Endometrium (tissue), 2 donors: ENCODE results near the gene DBP.

Experiments
- FAIRE-seq: peaks from 2 replicates; lab custom pipeline; 2012; peaks lifted over from hg19 to GRCh38; lab: Jason Lieb, UNC
- donor health status: control.
- donor health status: control.

The DBP gene

DNA sequence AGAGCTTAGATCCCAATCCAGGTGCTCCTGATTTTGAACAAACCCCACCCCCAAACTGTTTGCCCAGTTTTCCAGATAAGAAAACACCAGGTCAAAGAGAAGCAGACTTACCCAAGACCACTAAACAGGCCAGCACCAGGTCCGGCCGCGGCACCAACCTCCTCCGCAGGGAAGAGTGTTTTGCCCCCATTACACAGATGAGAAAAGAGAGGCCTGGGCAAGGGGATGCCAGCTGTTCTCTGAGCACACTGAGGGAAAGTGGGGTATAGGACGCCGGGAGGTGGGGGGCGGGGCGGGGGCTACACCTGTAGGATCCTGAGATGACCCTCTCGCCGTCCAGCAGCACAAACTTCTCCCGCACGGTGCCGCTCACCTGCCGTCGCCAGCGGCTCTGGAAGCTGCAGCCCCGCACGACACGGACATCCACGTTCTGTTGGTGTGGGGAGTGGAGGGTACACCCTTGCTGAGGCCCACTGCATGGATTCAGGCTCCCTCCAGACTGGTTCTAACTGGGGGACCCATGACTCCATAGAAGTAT is 27.5 kb downstream of the DBP start:
- FAIRE-seq = no peak

DNA sequence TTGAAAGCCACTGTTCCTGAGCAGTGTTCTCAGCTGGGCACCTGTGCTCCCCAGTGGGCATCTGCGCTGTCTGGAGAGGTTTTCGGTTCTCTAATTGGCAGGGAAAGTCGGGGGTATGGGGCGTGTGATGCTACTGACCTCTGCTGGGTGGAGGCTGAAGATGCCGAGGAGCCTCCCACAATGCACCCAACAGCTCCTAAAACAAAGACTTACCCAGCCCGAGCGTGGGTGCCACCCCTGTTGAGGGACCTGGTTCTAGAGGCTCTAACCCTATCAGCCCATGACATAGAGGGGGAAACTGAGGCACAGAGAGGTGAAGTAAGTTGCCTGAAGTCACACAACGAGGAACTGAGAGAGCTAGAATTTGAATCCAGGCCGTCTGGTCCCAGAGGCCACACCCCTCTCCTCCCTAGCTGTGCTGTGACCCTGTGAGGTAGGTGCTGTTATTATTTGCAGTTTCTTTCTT is 28.3 kb downstream of the DBP start:
- no peak for FAIRE-seq

DNA sequence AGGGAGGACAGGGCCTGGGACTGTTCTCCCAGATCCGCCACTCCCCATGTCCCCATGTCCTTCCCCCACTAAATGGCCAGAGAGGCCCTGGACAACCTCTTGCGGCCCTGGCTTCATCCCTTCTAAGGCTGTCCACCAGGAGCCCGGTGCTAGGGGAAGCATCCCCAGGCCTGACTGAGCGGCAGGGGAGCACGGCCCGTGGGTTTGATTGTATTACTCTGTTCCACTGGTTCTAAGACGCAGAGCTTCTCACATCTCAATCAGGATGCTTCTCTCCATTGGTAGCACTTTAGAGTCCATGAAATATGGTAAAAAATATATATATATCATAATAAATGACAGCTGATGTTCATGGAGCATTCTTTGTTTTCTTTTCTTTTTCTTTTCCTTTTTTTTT is 29.8 kb downstream of the DBP start:
- no peak for FAIRE-seq

DNA sequence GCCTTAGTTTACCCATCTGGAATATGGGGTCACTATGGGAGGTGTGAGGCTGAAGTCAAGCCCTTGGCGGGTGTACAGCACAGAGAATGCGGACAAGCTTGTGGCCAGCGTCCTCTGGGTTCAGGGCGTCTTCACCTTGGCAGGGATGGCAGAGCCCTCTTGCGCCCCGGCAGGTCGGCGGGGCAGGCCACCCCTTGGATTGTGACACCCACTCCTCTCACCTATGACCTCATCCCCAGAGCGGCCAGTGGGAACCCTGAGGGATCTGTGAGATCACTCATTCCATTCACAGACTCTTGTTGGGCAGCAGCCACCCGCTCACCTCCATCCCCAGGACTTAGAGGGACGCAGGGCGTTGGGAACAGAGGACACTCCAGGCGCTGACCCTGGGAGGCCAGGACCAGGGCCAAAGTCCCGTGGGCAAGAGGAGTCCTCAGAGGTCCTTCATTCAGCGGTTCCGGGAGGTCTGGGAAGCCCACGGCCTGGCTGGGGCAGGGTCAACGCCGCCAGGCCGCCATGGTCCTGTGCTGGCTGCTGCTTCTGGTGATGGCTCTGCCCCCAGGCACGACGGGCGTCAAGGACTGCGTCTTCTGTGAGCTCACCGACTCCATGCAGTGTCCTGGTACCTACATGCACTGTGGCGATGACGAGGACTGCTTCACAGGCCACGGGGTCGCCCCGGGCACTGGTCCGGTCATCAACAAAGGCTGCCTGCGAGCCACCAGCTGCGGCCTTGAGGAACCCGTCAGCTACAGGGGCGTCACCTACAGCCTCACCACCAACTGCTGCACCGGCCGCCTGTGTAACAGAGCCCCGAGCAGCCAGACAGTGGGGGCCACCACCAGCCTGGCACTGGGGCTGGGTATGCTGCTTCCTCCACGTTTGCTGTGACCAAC is 30.5 kb downstream of the DBP start, which contains the start of gene SPACA4:
Gene SPACA4 (plus strand): TSS at position 280 of the 896 bp plus-strand sequence. CDS start 237 bp downstream, at position 517.
- FAIRE-seq = no peak

DNA sequence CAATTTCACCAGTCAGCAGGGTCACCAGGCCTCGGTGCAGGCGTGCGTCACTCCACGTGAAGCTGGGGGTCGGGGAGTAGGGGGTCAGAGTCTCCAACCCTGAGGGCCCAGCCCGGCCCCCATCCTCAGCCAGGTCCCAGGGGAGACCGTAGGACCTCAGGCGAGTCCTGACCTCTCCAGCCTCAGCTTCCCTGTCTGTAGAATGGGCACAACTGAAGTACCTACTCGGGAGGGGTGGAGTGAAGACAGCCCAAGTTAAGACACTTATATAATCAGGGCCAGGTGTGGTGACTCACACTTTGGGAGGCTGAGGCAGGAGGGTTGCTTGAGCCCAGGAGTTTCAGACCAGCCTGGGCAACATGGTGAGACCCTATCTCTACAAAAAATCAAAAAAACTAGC is 33.3 kb downstream of the DBP start:
- no peak for FAIRE-seq

DNA sequence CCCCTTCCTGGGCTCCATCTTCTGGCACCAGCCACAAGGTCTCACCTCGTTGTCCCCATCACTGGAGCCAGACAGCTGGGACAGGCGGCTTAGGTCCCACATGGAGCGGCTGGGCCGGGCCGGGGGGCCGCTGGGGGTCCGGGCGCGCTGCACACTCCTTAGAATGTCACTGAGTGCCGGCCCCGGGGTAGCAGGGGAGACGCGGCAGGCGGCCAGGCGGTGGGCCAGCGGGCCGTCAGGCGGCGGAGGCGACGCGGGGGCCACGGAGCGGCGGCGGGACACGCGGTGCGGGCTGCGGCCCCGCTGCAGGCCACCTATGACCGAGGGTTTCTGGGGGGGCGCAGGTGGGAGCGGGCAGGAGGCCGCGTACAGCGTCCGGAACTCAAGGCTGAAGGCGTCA is 33.7 kb downstream of the DBP start:
- FAIRE-seq = no peak

DNA sequence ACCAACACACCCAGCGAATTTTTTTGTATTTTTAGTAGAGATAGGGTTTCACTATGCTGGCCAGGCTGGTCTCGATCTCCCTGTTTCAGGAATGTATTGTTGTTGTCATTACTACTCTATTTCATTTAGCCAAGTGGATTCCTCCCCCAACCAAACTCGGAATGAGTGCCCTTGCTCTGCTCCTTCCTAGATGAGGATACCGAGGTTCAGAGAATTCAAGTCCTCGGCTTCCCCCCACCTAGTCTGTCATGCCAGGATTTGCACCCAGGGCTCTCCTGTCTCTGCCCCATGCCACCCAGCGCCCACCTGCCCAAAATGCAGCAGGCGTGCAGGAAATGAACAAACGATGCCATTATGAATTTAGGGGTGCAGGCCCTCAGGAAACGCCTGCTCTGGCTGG is 34.2 kb downstream of the DBP start:
- FAIRE-seq = no peak

DNA sequence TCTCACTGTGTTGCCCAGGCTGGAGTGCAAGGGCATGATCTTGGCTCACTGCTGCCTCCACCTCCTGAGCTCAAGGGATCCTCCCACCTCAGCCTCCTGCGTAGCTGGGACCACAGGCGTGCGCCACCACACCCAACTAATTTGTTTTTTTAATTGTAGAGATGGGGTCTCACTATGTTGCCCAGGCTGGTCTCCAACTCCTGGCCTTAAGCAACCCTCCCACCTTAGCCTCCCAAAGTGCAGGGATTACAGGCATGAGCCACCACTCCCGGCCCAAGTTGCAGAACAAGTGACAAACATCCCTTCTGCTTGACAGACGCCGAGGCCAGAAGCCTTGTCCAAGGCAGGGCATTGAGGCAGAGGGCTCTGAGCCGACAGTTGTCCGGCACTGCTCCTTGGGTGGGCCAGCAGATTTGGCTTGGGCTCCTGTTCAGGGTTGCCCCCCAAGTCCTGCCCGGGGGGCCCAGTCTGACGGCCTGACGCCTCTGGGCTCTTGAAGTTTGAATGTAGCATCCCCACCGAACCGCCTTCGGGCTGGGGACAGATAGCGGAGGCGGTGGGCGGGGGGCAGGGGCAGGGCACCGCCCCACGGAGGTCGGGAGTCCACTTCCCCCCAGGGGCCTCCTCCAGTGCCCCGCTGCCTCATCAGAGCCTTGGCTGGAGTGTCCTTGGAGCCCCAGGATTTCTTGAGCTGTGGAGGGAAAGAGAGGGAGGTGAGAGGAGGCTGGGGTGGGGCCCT is 36.3 kb downstream of the DBP start:
- no peak for FAIRE-seq

DNA sequence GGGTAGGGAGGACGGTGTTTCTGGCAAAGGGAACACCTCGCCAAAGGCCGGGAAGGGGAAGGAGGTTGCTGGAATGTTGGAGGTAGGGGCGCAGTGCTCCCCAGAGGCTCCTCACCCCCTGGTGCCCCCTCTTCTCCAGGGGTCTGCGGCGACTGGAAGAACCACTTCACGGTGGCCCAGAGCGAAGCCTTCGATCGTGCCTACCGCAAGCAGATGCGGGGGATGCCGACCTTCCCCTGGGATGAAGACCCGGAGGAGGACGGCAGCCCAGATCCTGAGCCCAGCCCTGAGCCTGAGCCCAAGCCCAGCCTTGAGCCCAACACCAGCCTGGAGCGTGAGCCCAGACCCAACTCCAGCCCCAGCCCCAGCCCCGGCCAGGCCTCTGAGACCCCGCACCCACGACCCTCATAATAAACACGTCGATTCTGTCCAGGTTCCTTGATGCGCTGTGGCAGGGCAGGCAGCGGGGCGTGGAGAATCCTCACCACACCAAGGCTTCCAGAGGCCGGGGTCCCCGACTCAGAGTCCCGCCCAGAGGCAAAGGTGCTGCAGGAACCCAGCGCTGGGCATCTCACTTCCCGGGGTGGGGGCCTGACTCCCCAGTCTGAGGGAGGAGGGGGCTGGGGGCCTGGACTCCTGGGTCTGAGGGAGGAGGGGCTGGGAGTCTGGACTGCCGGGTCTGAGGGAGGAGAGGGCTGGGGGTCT is 38.0 kb downstream of the DBP start:
- no peak for FAIRE-seq

DNA sequence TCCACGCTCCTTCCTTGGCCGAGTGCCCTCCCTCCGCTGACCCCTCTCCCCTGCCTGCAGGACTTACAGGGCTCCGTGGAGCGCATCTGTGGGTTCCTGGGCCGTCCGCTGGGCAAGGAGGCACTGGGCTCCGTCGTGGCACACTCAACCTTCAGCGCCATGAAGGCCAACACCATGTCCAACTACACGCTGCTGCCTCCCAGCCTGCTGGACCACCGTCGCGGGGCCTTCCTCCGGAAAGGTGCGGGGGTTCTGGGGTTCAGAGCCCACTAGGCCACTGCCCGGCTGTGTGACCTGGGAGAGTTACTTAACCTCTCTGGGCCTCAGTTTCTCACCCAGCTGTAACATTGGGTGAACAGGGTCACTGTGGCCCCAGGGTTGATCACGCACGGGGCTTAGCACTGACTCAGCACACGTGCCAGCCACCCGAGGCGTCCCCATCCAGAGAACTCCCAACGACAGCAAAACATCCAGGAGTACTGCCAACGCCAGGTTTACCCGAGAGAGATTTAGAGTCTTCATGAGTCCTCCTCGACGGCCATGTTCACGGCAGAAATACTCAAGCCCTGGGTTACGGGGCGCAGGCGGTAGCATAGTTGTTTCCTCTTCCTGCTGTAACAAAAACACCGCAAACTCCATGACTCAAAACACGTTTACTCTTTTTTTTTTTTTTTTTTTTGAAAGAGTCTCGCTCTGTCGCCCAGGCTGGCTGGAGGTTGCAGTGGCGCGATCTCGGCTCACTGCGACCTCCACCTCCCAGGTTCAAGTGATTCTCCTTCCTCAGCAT is 40.3 kb downstream of the DBP start:
- FAIRE-seq = no peak

DNA sequence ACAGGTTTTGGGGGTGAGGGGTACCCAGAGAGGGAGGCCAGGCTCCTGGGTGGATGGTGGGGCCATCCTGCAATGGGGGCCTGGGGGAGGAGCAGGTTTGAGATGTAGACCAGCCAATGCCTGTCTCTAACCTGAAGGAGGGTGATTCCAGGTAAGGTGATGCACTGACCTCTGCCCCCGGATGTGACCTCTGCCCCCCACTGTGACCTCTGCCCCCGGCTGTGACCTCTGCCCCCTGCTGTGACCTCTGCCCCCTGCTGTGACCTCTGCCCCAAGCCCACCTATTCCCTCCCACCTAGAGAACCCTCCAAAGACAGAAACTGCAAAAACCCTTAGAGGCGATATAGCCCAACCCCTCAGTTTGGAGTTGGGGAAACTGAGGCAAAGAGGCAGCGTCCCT is 40.9 kb downstream of the DBP start:
- FAIRE-seq = no peak

DNA sequence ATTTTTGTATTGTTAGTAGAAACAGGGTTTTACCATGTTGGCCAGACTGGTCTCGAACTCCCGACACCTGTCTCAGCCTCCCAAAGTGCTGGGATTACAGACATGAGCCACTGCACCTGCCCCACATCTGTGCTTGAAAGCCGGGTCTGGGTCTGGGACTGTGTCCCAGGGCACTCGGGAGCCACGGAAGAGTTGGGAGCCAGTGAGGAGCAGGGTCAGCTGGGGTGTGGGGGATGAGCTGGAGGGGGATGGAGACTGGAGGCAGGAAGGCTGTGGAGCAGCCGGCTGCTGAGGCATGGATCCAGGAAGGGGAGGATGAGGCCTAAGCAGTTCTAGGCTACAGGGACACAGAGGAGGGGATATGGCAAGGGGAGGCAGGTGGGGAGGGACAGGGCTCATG is 41.3 kb downstream of the DBP start:
- no peak for FAIRE-seq

DNA sequence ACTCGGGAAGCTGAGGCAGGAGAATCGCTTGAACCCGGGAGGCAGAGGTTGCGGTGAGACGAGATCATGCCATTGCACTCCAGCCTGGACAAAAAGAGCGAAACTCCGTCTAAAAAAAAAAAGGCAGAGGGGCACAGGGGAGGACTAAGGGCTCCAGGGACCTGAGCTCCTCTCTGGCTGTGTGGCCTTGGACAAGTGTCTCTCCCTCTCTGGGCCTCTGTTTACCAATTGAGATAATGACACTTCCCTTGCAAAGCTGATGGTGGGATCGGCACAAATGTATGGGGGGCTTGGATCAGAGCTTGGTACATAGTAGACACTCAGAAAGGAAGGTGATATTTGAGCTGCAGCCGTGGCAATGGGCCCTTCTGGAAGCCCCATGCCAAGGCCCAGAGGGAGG is 42.0 kb downstream of the DBP start:
- no peak for FAIRE-seq

DNA sequence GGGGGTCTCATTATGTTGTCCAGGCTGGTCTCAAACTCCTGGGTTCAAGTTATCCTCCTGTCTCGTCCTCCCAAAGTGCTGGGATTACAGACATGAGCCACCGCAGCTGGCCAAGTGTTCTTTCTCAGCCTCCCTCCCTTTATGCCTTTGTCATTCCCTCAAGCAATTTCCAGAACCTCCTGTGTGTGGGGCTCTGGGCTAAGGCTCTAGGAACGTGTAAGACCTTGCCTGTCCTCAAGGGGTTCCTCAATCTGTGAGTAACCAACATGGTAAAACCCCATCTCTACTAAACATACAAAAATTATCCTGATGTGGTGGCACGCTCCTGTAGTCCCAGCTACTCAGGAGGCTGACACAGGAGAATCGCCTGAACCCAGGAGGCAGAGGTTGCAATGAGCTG is 46.2 kb downstream of the DBP start:
- no peak for FAIRE-seq

DNA sequence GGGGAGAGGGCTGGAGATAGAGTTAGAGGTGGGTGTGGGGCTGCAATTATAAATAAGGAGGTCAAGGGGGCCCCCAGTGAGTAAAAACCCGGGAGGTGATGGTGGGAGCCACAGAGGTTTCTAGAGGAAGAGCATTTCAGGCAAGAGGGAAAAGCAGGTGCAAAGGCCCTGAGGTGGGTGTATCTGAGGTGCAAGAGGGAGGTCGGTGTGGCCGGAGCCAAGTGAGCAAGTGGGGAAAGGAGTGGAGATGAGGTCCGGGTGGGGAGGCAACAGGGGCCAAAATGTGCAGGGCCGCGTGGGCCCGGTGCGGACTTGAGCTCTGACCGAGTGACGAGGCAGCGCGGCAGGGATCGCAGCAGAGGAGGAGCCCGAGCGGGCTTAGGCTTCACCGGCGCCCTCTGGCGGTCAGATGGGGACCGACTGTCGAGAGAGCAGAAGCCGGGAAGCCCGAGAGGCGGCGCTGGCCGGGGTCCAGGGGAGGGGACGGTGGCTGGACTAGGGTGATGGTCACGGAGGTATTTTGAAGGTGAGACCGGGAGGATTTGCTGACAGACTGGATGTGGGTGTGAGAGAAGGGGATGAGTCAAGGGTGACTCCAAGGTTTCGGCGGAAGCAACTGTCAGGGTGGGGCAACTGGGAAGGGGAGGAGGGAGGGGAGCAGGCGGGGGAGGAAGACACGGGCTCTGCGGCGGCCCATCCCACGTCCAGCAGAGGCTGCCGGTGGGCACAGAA is 48.3 kb downstream of the DBP start:
- FAIRE-seq = no peak

DNA sequence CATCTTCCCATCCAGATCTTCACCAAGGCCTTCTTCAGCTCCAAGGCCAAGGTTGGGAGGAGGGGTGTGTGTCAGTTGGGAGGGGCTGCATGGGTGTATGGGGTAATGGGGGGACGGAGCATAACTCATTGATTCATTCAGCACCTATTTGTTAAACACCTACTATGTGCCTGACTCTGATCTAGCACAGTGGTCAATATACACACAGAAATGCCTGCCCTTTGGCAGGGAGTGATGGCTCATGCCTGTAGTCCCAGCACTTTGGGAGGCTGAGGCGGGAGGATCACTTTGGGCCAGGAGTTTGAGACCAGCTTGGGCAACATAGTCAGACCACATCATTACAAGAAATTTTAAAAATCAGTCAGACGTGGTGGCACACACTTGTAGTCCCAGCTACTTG is 49.8 kb downstream of the DBP start:
- no peak for FAIRE-seq

DNA sequence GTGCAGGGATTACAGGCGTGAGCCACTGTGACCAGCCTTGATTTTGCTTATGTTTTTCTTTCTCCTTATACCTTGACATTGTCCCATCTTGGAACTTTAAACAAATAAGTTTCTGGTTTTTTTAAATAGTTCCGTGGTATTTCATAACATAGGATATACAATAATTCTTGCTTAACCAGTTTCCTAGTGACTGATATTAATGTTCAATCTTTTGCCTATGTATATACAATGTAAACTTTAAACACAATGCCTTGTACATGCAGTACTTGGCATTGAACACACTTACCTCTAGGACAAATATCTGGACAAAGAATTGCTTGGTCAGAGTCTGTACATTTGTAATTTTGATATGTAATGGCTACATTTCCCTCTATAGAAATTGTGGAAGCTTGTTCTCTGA is 55.0 kb downstream of the DBP start:
- no peak for FAIRE-seq
